Subcutaneous abdominal adipose tissue (tissue), 5 donors: ENCODE results near the gene NFIC.
"Not testable (repeated sequence)": the region's sequence is repeated elsewhere in the genome, so short reads cannot be mapped to it uniquely, and the experiment has no call there.

ENCODE experiments used
- H3K27ac ChIP-seq: one replicate; pipeline ENCODE4 v1.7.0; 2013; ENCODE audit warnings: low read depth, mild to moderate bottlenecking, inconsistent platforms, low read length, moderate library complexity
- H3K27me3 ChIP-seq, 5 donors: one replicate each; pipeline ENCODE4 v1.7.0; 2013; ENCODE audit warnings: low read length in 5 of 5, inconsistent platforms in 1 of 5; ENCODE audit not compliant: control insufficient read depth in 5 of 5, insufficient read depth in 4 of 5
- H3K36me3 ChIP-seq, 5 donors: one replicate each; pipeline ENCODE4 v1.7.0; 2013; ENCODE audit warnings: low read length in 5 of 5; ENCODE audit not compliant: control insufficient read depth in 5 of 5, insufficient read depth in 5 of 5
- H3K4me1 ChIP-seq, 5 donors: one replicate each; pipeline ENCODE4 v1.7.0; 2013; ENCODE audit warnings: low read length in 5 of 5, mild to moderate bottlenecking in 3 of 5, moderate library complexity in 1 of 5; ENCODE audit not compliant: control insufficient read depth in 5 of 5, insufficient read depth in 5 of 5
- H3K4me3 ChIP-seq, 5 donors: one replicate each; pipeline ENCODE4 v1.7.0; 2013; ENCODE audit warnings: low read length in 5 of 5, low read depth in 1 of 5
- H3K9ac ChIP-seq, 5 donors: one replicate each; pipeline ENCODE4 v1.7.0; 2013; ENCODE audit warnings: low read length in 5 of 5, mild to moderate bottlenecking in 4 of 5, moderate library complexity in 3 of 5
- H3K9me3 ChIP-seq, 5 donors: one replicate each; pipeline ENCODE4 v1.7.0; 2013; ENCODE audit warnings: low read length in 5 of 5; ENCODE audit not compliant: control insufficient read depth in 5 of 5
- donor health status: healthy.
- donor health status: healthy.
- donor health status: healthy.
- donor health status: healthy.
- donor health status: healthy.

NFIC gene

DNA sequence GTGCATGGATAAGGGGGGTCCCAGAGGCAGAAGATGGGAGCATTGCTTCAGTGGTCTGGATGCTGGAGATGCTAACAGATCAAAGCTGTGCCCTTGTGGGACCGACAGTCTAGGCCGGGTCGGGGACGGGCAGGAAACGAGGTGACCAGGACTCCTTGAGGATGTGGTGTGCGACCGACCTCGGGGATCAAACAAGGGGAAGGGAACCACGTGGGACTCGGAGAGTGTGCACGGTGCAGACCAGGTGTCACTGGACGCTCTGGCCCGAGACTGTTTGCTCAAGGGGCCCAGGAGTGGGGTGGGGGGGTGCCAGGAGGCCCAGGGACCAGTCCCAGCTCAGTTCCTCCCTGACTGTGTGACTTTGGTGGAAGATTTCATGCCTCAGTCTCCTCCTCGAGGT, 6.0 kb downstream of the NFIC start:
- H3K27me3 ChIP-seq: no peaks in the 10 kb centered on the region
- peak overlapping the region; percentile 30 for H3K27ac ChIP-seq
- H3K36me3 ChIP-seq: peaks cover 0 to 5% (median 0%) of the 10 kb centered on the region in 5 donors
- H3K4me1 ChIP-seq: peaks cover 1 to 82% (median 60%) of the 10 kb centered on the region in 5 donors
- no peak overlapping the region for H3K9ac ChIP-seq
- H3K9me3 ChIP-seq: no peaks in the 10 kb centered on the region
- no peak overlapping the region for H3K4me3 ChIP-seq

- Histone ChIP-seq H3K27me3 (no peaks in the 10 kb centered on the region), H3K36me3 (peaks cover 0 to 5% (median 0%) of the 10 kb centered on the region in 5 donors), H3K9ac (peak overlapping the region in 1 of 5 donors; percentile 39), H3K27ac (peak overlapping the region; percentile 89), H3K4me1 (peaks cover 1 to 66% (median 47%) of the 10 kb centered on the region in 5 donors), H3K9me3 (no peaks in the 10 kb centered on the region), H3K4me3 (no peak overlapping the region)
Observed at GRCh38 chr19:3373971-3374368, 7.6 kb downstream of the NFIC start.

DNA sequence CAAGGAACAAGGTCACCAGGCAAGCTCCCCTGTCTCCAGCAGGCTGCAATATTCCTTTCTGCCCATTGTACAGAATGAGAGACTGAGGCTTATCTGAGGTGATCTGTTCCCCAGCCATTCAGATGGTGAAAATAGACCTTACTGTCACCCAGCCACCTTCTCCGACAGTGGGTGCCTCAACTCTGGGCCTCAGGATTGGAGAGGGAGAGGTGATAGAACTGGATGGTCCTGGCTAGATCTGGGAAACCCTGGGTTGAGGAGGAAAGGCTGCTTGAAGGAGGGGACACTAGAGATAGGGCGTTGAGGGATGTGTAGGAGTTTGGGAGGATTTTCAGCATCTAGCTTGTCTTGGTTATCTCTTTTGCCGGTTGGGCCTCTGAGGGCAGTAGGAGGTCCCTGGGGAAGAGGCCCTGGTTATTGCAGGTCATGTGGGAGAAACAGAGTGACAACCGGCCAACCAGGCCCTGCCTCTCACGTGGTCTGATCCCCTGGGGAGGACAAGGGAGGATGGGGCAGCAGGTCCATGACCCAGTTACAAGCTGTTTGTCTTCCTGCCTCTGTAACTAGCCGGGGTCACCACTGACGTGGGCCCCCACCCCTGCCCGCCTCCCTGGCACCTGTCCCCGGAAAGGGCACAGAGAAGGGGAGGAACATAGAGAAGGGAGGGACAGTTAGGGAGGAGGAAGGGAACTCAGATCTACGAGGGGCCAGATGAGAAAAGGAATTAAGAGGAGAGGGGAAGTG, 8.2 kb downstream of the NFIC start:
- Histone ChIP-seq H3K9me3 (no peaks in the 10 kb centered on the region), H3K36me3 (peaks cover 0 to 5% (median 0%) of the 10 kb centered on the region in 5 donors), H3K4me1 (peaks cover 1 to 61% (median 44%) of the 10 kb centered on the region in 5 donors), H3K9ac (peak overlapping the region; percentile 30 to 55 (median 47)), H3K4me3 (no peak overlapping the region), H3K27me3 (no peaks in the 10 kb centered on the region), H3K27ac (peak overlapping the region; percentile 89)

DNA sequence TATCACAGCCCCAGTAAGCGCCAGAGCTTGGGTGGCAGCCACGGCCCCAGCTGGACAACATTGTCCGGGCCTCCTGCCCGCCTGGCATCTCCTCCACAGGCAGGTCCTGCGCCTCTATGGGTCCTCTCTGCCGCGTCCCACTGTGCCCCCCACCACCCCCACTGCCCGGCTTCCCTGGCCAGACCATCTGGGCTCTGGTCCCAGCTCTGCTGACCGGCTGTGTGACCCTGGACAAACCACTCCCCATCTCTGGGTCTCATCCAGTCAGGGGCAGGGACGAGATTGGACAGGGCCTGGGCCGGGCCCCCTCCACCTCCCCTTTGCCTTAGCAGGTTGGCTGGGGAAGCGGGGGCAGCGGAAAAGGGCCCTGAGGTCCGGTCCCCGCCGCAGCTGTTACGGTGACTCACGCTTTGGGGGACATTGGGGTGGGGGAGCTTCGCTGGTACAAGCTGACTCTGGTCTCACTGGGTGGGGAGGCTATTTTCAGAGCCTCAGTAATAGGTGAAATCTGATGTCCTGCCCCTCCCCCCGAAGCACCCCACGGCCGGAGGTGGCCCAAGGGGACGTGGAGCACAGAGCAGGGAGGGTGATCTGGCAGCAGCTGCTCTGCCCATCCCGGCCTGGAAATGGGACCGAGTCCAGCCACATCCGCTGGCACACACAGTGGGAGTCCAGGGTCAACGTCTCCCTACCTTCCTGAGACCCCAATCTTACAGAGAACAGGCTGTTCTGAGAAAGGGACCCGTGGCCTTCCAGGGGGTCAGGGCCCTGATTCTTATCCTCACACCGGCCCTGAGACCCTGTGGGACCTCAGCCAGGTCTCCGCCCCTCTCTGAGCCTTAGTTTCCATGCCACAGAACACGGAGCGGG, 9.1 kb downstream of the NFIC start:
- peak overlapping the region in 2 of 5 donors; percentile 22 to 26 for H3K4me3 ChIP-seq
- H3K9ac ChIP-seq: peak overlapping the region; percentile 19 to 56 (median 53)
- peaks cover 0 to 5% (median 0%) of the 10 kb centered on the region in 5 donors for H3K36me3 ChIP-seq
- H3K4me1 ChIP-seq: peaks cover 1 to 54% (median 35%) of the 10 kb centered on the region in 5 donors
- peak overlapping the region; percentile 89 for H3K27ac ChIP-seq
- H3K9me3 ChIP-seq: no peaks in the 10 kb centered on the region
- H3K27me3 ChIP-seq: no peaks in the 10 kb centered on the region

DNA sequence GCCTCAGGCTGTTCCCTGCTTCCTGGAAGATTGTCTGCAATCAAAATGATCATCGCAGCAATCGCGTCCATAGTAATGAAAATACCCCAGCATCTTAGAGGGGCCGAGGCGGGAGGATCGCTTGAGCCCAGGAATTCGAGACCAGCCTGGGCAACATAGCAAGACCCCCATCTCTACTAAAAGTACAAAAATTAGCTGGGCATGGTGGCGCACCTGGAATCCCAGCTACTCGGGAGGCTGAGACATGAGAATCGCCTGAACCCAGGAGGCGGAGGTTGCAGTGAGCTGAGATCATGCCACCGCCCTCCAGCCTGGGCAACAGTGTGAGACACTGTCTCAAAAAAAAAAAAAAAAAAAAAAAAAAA, 9.7 kb downstream of the NFIC start:
- H3K4me3 ChIP-seq: peak overlapping the region in 2 of 5 donors; percentile 16 to 26
- peak overlapping the region; percentile 19 to 56 (median 30) for H3K9ac ChIP-seq
- H3K36me3 ChIP-seq, H3K27me3 ChIP-seq, H3K9me3 ChIP-seq: not testable (repeated sequence)
- peaks cover 1 to 53% (median 29%) of the 10 kb centered on the region in 5 donors for H3K4me1 ChIP-seq
- peak overlapping the region; percentile 89 for H3K27ac ChIP-seq

DNA sequence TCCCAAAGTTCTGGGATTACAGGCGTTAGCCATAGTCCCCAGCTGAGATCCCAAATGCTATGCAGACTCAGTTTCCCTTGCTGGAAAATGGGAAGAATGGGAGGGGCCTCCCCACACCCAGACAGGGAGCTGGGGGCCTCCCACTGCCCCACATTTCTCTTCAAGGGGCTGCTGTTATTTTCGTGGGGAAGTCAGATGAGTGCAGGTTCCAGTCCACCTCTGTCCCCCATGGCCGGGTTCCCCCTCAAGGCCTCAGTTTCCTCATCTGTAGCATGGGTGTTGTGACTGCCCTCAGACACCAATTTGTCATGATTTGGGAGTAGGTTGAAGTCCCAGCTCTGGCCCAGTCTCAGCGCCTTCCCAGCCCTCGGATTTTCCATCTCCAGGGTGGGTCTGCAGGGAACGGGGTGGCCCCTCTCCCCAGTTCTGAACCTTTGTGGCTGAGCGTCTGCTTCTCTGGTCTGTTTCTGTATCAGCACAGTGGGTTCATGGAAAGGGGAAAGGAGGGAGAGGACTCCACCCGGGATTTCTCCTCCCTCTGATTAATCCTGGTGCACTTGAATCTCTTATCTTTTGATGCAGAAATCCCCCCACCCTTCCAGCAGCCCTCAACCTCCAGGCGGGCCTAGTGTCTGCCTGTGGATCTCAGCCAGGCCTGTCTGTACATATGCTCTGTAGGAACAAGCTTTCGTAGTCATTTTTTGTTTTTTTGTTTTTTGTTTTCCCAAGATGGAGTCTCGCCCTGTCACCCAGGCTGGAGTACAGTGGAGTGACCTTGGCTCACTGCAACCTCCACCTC, 12.2 kb downstream of the NFIC start:
- Histone ChIP-seq H3K9me3 (no peaks in the 10 kb centered on the region), H3K27me3 (no peaks in the 10 kb centered on the region), H3K27ac (peak overlapping the region; percentile 44), H3K9ac (no peak overlapping the region), H3K4me3 (no peak overlapping the region), H3K4me1 (peaks cover 8 to 57% (median 40%) of the 10 kb centered on the region in 5 donors), H3K36me3 (peaks cover 0 to 24% (median 15%) of the 10 kb centered on the region in 5 donors)

- no peaks in the 10 kb centered on the region for H3K27me3 ChIP-seq
- H3K9ac ChIP-seq: no peak overlapping the region
- no peaks in the 10 kb centered on the region for H3K9me3 ChIP-seq
- peaks cover 0 to 24% (median 17%) of the 10 kb centered on the region in 5 donors for H3K36me3 ChIP-seq
- H3K27ac ChIP-seq: no peak overlapping the region
- no peak overlapping the region for H3K4me3 ChIP-seq
- H3K4me1 ChIP-seq: peaks cover 10 to 56% (median 50%) of the 10 kb centered on the region in 5 donors
Observed at GRCh38 chr19:3380829-3381228, 14.4 kb downstream of the NFIC start.

GRCh38 chr19:3381701-3382372, 15.5 kb downstream of the NFIC start:
- no peaks in the 10 kb centered on the region for H3K9me3 ChIP-seq
- no peak overlapping the region for H3K9ac ChIP-seq
- H3K27ac ChIP-seq: peak overlapping the region; percentile 50
- H3K27me3 ChIP-seq: no peaks in the 10 kb centered on the region
- peaks cover 14 to 62% (median 57%) of the 10 kb centered on the region in 5 donors for H3K4me1 ChIP-seq
- peaks cover 0 to 24% (median 17%) of the 10 kb centered on the region in 5 donors for H3K36me3 ChIP-seq
- H3K4me3 ChIP-seq: no peak overlapping the region

- Histone ChIP-seq H3K4me3 (no peak overlapping the region), H3K36me3 (peaks cover 0 to 24% (median 17%) of the 10 kb centered on the region in 5 donors), H3K27ac (peak overlapping the region; percentile 50), H3K9me3 (no peaks in the 10 kb centered on the region), H3K9ac (peak overlapping the region in 1 of 5 donors; percentile 29), H3K4me1 (peaks cover 15 to 69% (median 64%) of the 10 kb centered on the region in 5 donors), H3K27me3 (no peaks in the 10 kb centered on the region)
Observed at GRCh38 chr19:3382460-3383100, 16.2 kb downstream of the NFIC start.
